H1 (cell line): Measurements from ENCODE around the gene UBTD1.

ENCODE experiments used
- BRCA1 ChIP-seq: IDR thresholded peaks from 2 replicates; pipeline ENCODE4 v1.6.1; 2012; ENCODE audit warnings: low read depth, low read length, improper control_type of control experiment
- CTCF ChIP-seq, 3 experiments: IDR thresholded peaks; 1 replicate in 2 of 3; 2 replicates in 1 of 3; pipeline versions ENCODE4 v1.5.1 to v1.6.1; 2011; ENCODE audit warnings: low read length in 3 of 3, mild to moderate bottlenecking in 3 of 3, inconsistent platforms in 2 of 3, low read depth in 1 of 3, moderate library complexity in 1 of 3; ENCODE audit not compliant: insufficient read depth in 1 of 3; ENCODE audit errors: control extremely low read depth in 1 of 3
- EZH2 ChIP-seq: fragments of 200-600 bp; sonication (generic); IDR thresholded peaks from 2 replicates; pipeline ENCODE4 v1.7.1; 2012; ENCODE audit warnings: low read depth, mild to moderate bottlenecking, moderate library complexity, low read length, inconsistent platforms; ENCODE audit not compliant: severe bottlenecking
- PHF8 ChIP-seq: fragments of 200-600 bp; sonication (generic); conservative IDR thresholded peaks from 2 replicates; pipeline ENCODE4 v1.7.1; 2012; ENCODE audit warnings: low read depth, mild to moderate bottlenecking, inconsistent platforms, low read length, moderate library complexity
- POLR2A ChIP-seq, 2 experiments: IDR thresholded peaks; 1 replicate in 1 of 2; 2 replicates in 1 of 2; pipeline ENCODE4 v1.6.1; 2011; ENCODE audit warnings: low read depth in 2 of 2, low read length in 2 of 2, mild to moderate bottlenecking in 2 of 2; ENCODE audit errors: control extremely low read depth in 1 of 2
- POLR2AphosphoS5 ChIP-seq: IDR thresholded peaks from 2 replicates; pipeline ENCODE4 v1.6.1; 2011; ENCODE audit warnings: low read depth, low read length
- RAD21 ChIP-seq, 2 experiments: IDR thresholded peaks in 1 of 2; conservative IDR thresholded peaks in 1 of 2; 2 replicates each; pipeline ENCODE4 v1.6.1; 2011; ENCODE audit warnings: low read depth in 2 of 2, low read length in 2 of 2, improper control_type of control experiment in 1 of 2, inconsistent platforms in 1 of 2, mild to moderate bottlenecking in 1 of 2, moderate library complexity in 1 of 2
- RFX5 ChIP-seq: IDR thresholded peaks from 2 replicates; pipeline ENCODE4 v1.6.1; 2011; ENCODE audit warnings: low read depth, low read length, improper control_type of control experiment, borderline replicate concordance
- TAF1 ChIP-seq: IDR thresholded peaks from 2 replicates; pipeline ENCODE4 v1.6.1; 2011; ENCODE audit warnings: mild to moderate bottlenecking, low read depth, low read length
- TCF12 ChIP-seq: IDR thresholded peaks from 2 replicates; pipeline ENCODE4 v1.6.1; 2011; ENCODE audit warnings: low read depth, mild to moderate bottlenecking, low read length
- YY1 ChIP-seq: IDR thresholded peaks from 2 replicates; pipeline ENCODE4 v1.6.1; 2011; ENCODE audit warnings: low read depth, mild to moderate bottlenecking, low read length
- ZNF274 ChIP-seq: IDR thresholded peaks from 2 replicates; pipeline ENCODE4 v1.7.0; 2012; ENCODE audit warnings: low read length, borderline replicate concordance; ENCODE audit errors: extremely low read depth

- no peak for TF ChIP-seq CTCF (IDR thresholded peaks at IDR 0.05; ENCODE audit: control extremely low read depth in 1 of 3, insufficient read depth in 1 of 3, low read depth in 1 of 3, low read length in 3 of 3)
- no peak for TF ChIP-seq TAF1
- TF ChIP-seq YY1, result no peak
- no peak for TF ChIP-seq EZH2
- no peak for TF ChIP-seq PHF8
- no peak for TF ChIP-seq POLR2A (IDR thresholded peaks at IDR 0.05; ENCODE audit: control extremely low read depth in 1 of 2, low read depth in 2 of 2, low read length in 2 of 2)
- no peak for TF ChIP-seq RFX5
- TF ChIP-seq RAD21 (IDR thresholded peaks at IDR 0.05 in 1 of 2, conservative IDR thresholded peaks at IDR 0.05 in 1 of 2; ENCODE audit: low read depth in 2 of 2, low read length in 2 of 2), result no peak
- TF ChIP-seq POLR2AphosphoS5, result no peak
- TF ChIP-seq ZNF274, result no peak
- no peak for TF ChIP-seq TCF12
- TF ChIP-seq BRCA1, result no peak
Observed at GRCh38 chr10:97532935-97533671, 34.4 kb downstream of the UBTD1 start.
